HG03469 (cell line): Measurements from ENCODE around the gene INSYN2B.

Experiments
- ATAC-seq: cut with Tn5 transposase; IDR thresholded peaks from one replicate; pipeline ENCODE4 v1.9.1; 2021; ENCODE audit warnings: mild to moderate bottlenecking, moderate library complexity, moderate number of reproducible peaks; ENCODE audit not compliant: unreplicated experiment

The INSYN2B gene

DNA sequence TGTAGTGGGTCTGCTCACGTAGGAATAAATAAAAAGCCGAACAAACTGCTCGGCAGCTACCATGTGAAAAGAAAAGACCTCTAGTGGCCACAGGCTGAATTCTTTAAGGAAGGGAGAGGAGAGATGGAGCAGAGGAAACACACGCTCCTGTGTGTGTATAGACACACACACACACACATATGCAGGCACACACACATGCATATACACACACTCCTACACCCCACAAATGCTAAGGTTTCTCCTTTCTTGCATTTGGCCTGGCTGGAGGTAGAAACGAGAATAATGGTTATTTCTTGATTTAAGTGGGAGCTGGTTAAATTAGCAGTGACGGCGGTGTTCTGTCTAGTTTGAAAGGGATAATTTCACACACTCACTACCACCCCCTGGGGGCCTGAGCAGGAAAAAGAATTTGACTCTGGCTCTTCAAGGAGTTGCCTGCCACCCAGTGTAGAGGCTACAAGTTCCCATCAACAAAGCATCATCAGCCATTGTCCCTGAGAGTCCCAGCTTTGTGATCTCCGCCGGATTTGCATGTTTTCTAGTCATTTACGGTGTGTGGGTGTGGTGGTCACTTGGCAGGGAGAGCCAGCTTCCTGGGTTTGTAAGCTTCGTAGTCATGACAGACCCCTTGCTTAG lies at the start of gene INSYN2B:
INSYN2B (minus strand) TSS at position 78 of the 636 bp plus-strand sequence. CDS start 96,597 bp downstream, outside the sequence.
- ATAC-seq = no peak

DNA sequence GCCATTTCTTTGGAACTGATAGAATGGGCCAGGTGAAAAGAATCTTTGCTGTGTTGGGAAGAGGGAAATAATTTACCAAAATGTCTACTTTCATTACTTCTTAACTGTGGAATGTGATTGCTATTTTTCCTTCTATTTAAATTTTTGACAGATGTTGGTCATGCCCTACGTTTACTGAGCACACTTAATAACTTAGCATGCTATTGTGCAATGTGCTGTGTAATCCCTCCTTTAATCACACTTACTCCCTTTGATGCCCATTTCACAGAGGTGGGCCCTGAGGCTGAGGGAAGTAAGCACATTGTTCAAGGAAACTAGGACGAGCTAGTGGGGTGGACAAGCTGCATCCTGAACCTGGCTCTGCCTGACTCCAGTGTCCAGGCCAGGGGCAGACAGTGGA lies 47.8 kb upstream of the INSYN2B start:
- no peak for ATAC-seq

GRCh38 chr5:170025853-170026252 lies 45.6 kb upstream of the INSYN2B start:
- no peak for ATAC-seq

GRCh38 chr5:170021506-170021905 lies 41.2 kb upstream of the INSYN2B start:
- ATAC-seq = no peak

DNA sequence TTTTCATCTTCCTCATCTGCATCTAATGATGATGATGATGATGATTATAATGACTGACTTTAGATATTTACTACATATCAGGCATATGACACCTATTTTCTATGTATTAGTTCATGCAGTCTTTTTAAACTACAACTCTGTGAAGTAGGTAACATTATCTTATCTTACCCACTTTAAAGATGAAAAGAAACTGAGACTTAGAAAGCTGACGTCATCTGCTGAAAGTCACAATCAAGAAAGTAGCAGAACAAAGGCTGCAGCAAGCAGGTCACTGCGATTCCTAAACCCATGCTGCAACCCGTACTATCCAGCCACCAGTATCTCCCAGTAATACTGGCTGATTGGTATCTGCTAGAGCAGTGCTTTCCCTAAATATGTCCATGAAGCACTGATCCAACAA lies 40.1 kb upstream of the INSYN2B start:
- ATAC-seq = no peak

- no peak for ATAC-seq
Measured at GRCh38 chr5:170012622-170013021, 32.3 kb upstream of the INSYN2B start.

- ATAC-seq = no peak
Measured at GRCh38 chr5:170011751-170012150, 31.5 kb upstream of the INSYN2B start.

GRCh38 chr5:170010595-170010994 lies 30.3 kb upstream of the INSYN2B start:
- ATAC-seq = no peak

DNA sequence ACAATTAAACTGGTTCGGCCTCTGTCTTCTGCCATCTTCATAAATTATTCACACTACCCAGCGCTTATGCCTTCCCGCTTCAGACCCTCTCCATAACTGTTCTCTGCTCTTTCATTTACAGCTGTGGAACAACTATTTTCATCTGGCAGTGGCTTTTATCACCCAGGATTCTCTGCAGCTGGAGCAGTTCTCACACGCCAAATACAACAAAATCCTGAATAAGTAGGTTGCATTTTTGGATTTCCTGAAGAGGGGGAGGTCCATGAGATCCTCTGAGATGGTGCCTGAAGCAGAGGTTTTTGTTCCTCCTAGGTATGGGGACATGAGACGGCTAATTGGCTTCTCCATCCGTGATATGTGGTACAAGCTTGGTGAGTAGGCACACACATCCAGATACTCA lies 28.1 kb upstream of the INSYN2B start:
- ATAC-seq = no peak

DNA sequence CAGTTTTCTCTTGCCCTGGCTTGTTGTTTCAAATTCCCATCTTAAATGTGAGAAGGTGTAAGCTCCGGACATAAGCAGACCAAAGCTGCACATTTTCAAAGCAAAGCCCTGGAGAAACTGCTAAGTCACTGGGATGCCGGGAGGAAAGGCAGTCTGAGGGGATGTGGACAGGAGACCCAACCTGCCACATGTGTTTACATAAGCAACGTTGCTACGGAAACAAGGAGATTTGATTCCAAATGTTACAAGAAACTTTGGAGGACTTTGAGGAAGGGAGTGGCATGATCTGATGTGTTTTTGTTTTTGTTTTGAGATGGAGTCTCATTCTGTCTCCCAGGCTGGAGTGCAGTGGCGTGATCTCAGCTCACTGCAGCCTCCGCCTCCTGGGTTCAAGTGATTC lies 25.7 kb upstream of the INSYN2B start:
- no peak for ATAC-seq

DNA sequence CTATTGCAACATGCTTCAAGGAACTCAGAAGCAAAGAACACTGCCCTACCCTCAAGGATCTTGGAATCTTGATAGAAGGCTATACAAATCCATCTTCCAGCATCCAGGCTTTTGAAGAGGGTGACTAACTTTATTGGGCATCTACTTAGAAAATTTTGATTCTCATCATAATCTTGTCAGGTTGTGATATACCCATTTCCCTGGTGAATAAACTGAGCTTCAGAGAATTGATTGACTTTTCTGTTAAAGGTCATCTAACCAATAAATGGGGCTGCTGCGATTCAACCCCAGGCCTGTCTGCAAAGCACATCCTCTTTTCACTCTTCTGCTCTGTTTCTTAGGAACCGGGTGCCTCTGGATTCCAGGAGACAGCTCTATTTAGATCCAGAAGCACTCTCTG lies 19.9 kb upstream of the INSYN2B start:
- ATAC-seq = no peak

GRCh38 chr5:169999621-170000020 lies 19.3 kb upstream of the INSYN2B start:
- ATAC-seq = no peak

DNA sequence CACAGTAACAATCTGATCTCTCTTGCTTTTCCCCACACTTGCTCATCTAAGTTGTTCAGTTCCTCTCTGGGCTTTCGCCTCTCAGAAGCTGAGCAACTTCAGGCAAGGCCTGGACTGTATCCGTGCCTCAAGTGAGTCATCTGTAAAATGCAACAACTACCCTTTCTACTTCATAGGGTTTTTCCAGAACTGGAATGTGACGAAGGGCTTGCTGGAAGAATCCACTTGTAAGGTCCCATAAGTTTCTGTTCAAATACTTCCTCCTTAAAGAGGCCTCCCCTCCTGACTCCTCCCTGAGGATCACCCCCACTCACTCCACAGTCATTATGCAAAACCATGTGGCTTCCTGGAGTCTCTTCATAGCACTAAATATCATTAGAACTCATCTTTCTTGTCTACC lies 17.5 kb upstream of the INSYN2B start:
- no peak for ATAC-seq

GRCh38 chr5:169993485-169993790 lies 13.1 kb upstream of the INSYN2B start:
- no peak for ATAC-seq

GRCh38 chr5:169992789-169993484 lies 12.6 kb upstream of the INSYN2B start:
- no peak for ATAC-seq

- no peak for ATAC-seq
Measured at GRCh38 chr5:169991115-169991869, 11.0 kb upstream of the INSYN2B start.

- no peak for ATAC-seq
Measured at GRCh38 chr5:169989365-169989764, 9.1 kb upstream of the INSYN2B start.

DNA sequence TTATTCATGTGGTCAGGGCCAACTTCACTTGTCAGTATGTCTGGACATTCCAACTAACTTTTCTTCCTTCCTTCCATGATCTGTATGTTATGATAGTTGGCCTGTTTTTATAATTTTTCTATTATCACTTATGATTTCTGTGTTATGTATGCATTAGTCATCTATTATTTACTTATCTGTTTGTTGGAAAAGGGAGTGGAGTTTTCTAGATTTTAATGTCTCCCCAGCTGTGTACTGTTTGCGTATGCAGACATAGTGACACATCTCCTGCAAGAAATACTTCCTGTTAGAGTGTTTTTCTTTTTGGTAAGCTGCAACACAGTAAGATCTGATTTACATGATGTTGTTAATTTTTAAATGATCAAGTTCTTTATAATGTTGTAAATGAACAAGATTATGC lies 8.7 kb upstream of the INSYN2B start:
- no peak for ATAC-seq

DNA sequence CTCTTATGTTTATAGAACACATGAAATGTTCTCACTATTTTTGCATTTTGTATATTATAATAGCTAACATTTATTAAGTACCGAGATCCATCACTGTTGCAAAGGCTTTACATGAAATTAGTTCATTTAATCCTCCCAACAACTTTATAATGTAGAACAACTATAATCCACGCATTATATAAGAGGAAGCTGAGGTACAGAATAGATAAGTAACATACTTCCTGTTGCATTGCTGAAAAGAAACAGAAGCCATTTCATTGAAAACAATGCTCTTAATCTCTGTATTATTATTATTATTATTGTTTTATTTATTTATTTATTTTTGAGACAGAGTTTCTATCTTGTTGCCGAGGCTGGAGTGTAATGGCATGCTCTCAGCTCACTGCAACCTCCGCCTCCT lies 7.9 kb upstream of the INSYN2B start:
- no peak for ATAC-seq

- no peak for ATAC-seq
Measured at GRCh38 chr5:169979871-169980270, 424 bp downstream of the INSYN2B start.

DNA sequence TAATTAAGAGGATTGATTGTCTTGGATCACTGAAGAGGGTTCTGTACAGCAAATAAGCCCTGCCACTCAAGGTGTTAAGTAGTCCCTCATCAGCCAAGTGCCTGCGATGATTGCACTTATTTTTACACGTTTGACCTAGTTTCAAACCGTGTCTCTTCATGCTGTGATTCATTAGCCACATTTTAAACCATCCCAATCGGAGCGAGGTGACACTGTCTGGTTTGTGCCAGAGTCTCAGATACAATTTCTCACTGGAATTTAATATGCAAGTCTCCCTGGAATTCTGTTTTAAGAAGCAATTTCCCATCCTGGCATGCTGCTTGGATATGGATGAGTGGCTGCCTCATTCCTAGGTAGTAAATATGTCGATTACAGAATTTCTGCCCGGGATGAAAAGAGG lies 1.6 kb downstream of the INSYN2B start:
- no peak for ATAC-seq

- ATAC-seq = no peak
Measured at GRCh38 chr5:169974121-169974770, 6.0 kb downstream of the INSYN2B start.
